ENCODE data around the gene GFPT2. TPM values are rescaled to one million over a fixed set of nuclear protein-coding genes. Genes with fewer than 3 reads are reported as not detected.

The GFPT2 gene
- total and polyA plus RNA-seq, 9 of the 15 experiments (the other 6 are each of a cell fraction or from before 2014, with no cell fraction given): 0.07 to 0.14 (median 0.08) TPM; not detected in 6

- TF ChIP-seq ZNF518B (CRISPR knock-in tag; IDR thresholded peaks at IDR 0.05): no peak
- TF ChIP-seq NCOA1 (IDR thresholded peaks at IDR 0.05; ENCODE audit: low read depth): no peak
- TF ChIP-seq FOXJ3 (CRISPR knock-in tag; IDR thresholded peaks at IDR 0.05): no peak
- TF ChIP-seq ZNF140 (CRISPR knock-in tag; IDR thresholded peaks at IDR 0.05): no peak
- TF ChIP-seq DEAF1 (CRISPR knock-in tag; IDR thresholded peaks at IDR 0.05): no peak
Measured at GRCh38 chr5:180377556-180378197, 24.5 kb upstream of the GFPT2 start (continued).

All from K562 (cell line).